Mesangial cell (primary cell): ENCODE data around the gene USP12. TPM values are rescaled to one million over a fixed set of nuclear protein-coding genes. Genes with fewer than 3 reads are reported as not detected.

ENCODE experiments used
- total RNA-seq: library from RNA; depleted of rRNA; stranded (reverse); fragments of >200 nt; gene quantifications from 2 replicates; pipeline ENCODE4 v1.2.3, GENCODE V29; 2015

USP12 gene, protein sequence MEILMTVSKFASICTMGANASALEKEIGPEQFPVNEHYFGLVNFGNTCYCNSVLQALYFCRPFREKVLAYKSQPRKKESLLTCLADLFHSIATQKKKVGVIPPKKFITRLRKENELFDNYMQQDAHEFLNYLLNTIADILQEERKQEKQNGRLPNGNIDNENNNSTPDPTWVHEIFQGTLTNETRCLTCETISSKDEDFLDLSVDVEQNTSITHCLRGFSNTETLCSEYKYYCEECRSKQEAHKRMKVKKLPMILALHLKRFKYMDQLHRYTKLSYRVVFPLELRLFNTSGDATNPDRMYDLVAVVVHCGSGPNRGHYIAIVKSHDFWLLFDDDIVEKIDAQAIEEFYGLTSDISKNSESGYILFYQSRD
- total RNA-seq, result 6.1 and 9.8 TPM in 2 replicates

DNA sequence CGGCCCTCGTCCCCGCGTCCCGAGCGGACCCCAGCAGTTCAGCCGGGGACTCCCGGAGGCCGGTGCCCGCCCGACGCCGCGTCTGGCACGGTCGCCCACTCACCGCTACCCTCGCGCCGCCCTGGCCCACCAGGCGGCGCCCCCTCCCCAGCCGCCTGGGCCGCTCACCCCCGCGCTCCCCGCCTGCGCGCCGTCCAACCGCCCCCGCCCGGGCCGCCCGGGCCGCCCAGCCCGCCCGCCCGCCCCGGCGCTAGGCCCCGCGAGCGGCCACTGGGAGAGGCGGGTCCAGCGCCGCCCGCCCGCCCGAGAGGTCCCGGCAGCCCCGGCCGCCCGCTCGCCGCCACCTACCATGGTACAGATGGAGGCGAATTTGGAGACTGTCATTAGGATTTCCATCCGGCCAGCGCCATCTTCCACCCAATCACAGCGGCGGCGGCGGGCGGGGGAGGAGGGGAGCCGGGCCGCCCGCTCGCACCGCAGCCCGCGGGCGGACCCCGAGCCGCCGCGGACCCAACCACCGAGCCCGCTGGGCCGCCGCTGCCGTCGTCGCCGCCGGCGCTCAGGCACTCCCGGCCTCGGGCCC, at the start of gene USP12:
Gene USP12, minus strand, starts transcription at position 568 of the 583 bp plus-strand sequence. Its CDS starts 172 bp downstream, at position 396.

Other genes starting within 250 kb of the USP12 start
- 227 and 386 TPM in 2 replicates for gene RPL21, start 79.7 kb upstream of the USP12 start, total RNA-seq
- 4.9 and 19.4 TPM in 2 replicates for gene RASL11A, start 99.0 kb upstream of the USP12 start, total RNA-seq